HPDE6-E6E7 (cell line): ENCODE data around the gene SF3B4.
A peak's percentile ranks its signal among the peaks of the same experiment; 100 is the strongest.

Experiments used
- DNase-seq: peaks from one replicate; pipeline ENCODE4 v3.0.0; 2011; ENCODE audit warnings: missing footprints; ENCODE audit errors: extremely low spot score

Gene SF3B4

DNA sequence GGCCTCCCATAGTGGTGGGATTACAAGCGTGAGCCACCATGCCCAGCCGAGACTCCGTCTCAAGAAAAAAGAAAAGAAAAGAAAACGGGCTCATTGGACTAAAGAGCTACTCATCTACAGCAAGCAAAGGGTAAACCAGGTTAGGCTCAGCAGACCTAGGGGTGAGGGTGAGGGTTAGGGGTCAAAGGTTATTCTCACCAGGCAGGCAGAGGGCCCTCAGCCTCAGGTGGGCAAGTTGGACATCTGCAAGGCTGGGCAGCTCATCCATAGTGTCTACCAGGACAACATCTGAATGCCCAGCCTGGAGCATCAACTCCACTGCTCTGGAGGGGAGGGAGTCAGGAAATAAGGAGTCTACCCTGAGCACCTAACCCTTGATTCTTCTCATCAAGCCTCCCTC is 5.6 kb upstream of the SF3B4 start:
- no peak for DNase-seq

DNA sequence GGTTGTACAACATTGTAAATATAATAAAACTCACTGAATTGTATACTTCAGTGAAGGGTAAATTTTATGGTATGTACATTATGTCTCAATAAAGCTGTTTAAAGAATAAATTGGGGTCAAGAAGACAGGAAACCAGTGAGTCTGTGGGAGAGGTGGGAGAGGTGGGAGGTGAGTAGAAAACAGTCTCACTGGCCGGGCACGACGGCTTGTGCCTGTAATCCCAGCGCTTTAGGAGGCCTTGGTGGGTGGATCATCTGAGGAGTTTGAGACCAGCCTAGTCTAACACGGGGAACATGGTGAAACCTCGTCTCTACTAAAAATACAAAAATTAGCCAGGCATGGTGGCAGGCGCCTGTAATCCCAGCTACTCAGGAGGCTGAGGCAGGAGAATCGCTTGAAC is 4.9 kb upstream of the SF3B4 start:
- no peak for DNase-seq

GRCh38 chr1:149931212-149931790 is 3.7 kb upstream of the SF3B4 start:
- DNase-seq: no peak

DNA sequence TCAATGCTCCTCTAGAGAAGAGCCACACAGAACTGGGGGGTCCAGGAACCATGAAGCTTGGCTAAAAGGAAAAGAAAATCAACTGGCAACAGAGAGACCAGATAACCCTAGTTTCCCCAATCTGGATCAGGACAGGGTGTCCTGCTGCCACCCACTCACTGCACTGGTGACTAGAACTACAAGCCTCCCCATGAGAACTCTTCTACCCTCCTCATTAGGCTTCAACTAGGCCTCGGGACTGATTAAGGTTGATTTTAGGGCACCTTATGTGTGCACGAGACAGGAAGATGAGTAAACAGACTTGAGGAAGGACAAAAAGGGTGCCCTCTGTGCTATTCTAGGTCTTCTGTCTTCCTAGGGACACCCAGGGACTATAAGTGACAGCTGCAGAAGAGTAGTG is 2.3 kb upstream of the SF3B4 start:
- no peak for DNase-seq

DNA sequence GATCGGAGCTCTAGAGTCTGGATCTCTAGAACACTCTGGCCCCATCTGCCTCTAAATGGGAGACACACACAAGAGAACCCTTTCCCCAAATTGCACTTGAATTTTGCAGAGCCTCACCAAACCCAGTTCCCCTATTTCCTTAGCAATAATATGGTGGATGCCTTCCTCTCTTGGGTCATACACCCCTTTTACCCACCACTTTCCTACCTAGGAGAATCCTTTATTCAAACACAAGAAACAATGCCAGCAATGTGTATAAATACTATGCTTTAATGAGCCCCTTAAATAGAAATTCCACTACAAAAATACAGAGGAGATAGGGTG is 760 bp upstream of the SF3B4 start:
- no peak for DNase-seq

GRCh38 chr1:149927056-149927562 is 494 bp downstream of the SF3B4 start:
- no peak for DNase-seq

GRCh38 chr1:149926296-149926695 is 1.3 kb downstream of the SF3B4 start:
- DNase-seq: no peak

DNA sequence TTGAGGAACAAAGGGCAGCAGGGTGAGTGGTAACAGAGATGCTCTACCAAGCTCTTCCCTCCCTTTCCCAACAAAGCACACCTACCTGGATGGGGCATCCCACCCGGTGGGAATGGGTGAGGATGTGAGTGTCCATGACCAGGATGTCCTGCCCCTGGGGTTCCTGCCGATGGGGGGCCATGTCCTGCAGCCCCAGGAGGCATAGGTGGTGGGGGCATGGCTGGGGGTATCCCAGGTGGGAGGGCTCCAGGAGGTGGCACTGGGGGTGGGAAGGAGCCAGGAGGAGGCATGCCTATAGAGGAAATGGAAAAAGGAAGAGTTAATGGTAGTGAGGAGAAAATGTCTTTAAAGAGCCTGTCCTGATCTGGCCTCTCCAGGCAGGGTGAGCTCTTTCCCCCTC is 1.9 kb downstream of the SF3B4 start:
- no peak for DNase-seq

DNA sequence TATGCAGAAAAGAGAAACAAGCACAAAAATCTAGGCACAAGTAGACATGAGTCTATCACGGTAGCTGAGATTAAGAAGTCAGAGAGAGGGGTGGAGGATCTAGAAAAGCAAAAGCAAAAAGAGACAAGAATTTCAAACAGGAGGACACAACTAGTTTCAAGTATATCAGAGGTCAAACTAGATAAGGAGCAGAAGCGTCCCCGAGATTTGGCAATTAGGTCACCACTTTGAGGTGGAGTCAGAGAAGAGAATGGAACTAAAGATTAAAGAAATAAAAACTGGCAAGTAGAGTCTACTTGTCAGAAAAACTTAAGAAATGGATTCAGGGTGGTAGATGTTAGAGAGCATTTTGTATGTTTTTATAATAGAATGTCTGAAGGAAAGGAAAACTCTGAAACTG is 2.3 kb downstream of the SF3B4 start:
- no peak for DNase-seq

- no peak for DNase-seq
Observed at GRCh38 chr1:149923626-149924025, 4.0 kb downstream of the SF3B4 start.

DNA sequence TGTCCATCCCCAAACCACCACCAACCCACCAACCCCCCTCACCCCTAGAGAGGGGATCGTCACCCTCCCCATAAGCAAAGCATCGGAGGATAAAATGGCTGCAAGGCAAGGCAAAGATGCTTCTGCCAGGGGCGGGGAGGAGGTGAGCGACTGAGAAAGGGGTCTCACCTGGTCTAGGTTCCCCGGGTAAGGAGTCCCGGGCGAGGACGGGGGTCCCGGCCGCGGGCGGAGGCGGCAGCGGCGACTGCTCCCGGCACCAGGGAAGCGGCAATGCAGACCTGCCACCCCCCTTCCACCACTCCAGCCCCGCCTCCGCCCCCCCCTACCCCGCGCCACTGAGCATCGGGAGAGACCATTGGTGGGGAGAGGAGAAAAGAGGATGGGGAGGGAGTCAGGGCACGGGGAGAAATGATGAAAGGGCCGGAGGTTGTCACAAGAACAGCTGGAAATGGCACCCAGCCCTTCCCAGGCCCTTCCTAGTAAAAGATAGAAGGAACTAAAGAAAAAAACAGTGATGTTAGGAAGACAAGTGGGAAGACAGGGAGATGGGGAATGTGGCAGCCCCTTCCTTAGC is 9.9 kb downstream of the SF3B4 start, which contains the start of gene SV2A:
SV2A (minus strand) TSS at position 274 of the 574 bp plus-strand sequence. CDS start 4,004 bp downstream, outside the sequence.
- DNase-seq: no peak

DNA sequence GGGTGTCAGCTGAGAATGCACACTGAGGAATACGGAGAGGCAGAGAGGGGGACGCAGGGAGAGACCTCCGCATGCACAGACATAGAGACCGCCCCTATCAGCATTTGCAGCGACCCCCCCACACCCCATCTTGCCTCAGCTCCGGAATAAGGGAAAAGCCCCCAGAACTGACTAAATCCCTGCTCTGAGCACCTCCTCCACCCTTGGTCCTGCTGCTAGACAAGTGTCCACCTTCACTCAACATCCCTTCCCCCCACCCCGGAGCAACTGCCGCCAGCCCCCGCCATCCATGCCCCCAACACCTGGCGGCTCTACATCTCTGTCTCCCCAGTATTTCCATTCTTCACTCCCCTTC is 10.7 kb downstream of the SF3B4 start:
- no peak for DNase-seq

- DNase-seq: no peak
Observed at GRCh38 chr1:149916193-149916897, 11.3 kb downstream of the SF3B4 start.

DNA sequence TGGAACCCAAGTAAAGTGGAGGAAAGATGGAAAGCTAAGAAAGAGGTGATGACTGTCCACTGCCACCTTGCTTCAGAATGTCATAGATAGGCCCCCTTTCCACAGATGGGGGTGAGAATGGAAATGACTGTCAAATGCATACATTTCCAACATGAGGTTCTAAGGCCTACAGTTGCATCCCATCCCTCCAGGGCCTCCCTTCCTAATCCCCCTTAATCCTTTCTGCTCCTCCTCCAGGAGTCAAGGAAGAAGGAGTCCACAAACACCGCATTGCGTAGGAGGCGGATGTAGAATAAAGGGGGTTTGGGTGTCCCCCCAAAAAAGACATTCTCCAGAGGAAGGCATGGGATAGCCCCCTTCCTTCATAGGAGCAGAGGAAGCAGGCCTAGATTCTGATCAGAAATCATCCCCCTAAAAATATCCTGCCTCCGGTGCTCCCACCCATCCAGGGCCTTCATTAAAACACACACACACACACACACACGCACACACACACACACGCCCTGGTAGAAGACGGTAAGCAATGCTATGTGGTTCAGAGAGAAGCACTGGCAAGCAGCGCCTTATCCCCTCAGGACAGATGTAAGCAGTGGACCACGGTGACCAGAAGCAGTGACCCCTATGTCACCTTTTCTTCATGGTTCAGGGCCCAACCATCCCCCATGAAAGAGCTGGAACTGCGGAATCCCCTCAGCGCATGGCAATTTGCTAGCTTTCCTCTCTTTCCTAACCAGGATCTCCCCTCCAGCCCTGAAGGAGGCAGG is 12.0 kb downstream of the SF3B4 start:
- no peak for DNase-seq

GRCh38 chr1:149914545-149914944 is 13.1 kb downstream of the SF3B4 start:
- DNase-seq: no peak

- no peak for DNase-seq
Observed at GRCh38 chr1:149906570-149907075, 21.0 kb downstream of the SF3B4 start.

DNA sequence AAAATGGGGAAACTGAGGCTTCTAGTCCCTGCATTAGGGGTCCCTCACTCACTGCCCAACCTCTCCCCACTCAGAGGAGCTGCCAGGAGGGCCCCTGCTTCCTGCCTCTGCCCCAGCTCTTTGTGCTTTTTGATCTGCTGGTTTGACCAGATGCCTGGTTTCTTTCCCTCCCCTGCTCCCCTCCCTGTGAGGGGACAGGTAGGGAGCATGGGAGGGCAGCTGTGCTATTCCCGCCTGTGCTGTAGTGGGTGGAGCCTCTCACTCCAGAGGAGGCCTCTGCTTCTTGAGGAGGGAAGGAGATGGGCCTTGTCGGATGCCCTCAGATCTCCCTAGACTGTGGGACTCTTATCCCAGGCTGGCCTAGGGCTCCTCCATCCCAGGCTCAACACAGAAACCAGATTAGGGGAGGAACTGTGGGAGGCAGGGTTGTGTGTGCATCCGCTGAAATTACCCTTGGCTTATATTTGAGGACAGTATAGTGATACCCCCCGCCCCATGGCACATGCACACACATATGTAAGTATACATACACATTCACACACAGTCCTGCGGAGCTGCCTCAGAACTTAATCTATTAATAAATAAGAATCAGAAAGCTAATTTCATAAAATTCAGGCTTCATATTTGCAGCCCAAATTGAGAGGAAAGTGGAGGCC is 23.6 kb downstream of the SF3B4 start:
- DNase-seq: no peak

- DNase-seq: peak; percentile 96
Observed at GRCh38 chr1:149899460-149900284, 27.9 kb downstream of the SF3B4 start, which contains the start of gene BOLA1. Gene BOLA1, plus strand, starts transcription at chr1:149899568. Its CDS starts 492 bp downstream, at chr1:149900060.

- DNase-seq: no peak
Observed at GRCh38 chr1:149896575-149896974, 31.0 kb downstream of the SF3B4 start.

DNA sequence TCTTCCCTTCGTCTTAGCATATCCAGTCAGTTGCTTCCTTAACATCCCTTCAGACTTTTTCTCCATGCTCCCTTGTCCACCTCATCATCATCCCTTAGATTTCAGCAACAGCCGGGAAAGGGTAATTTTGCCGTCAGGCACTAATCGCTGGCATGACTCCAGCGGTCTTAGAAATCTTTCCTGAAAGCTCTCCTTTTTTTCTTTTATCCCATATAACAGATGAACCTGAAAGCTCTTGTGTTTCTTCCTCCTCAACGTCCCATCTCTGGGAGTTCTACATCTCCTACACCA is 38.7 kb downstream of the SF3B4 start:
- no peak for DNase-seq
